ENCODE results near the gene ADSS1.

GRCh38 chr14:104757238-104757585, 33.2 kb downstream of the ADSS1 start:
- no peak for TF ChIP-seq CTCF (IDR thresholded peaks at IDR 0.05)
- TF ChIP-seq ZFX (IDR thresholded peaks at IDR 0.05; ENCODE audit: borderline replicate concordance), result no peak
